HepG2 (cell line): Measurements from ENCODE around the gene RASGRF1. TPM values are rescaled to one million over a fixed set of nuclear protein-coding genes. Genes with fewer than 3 reads are reported as not detected.

Source experiments
- ATAC-seq: fragments of 200-7000 bp; cut with Tn5 transposase; 3 replicates; pipeline ENCODE4 v1.9.1; 2020; ENCODE audit warnings: mild to moderate bottlenecking, moderate library complexity
- BruUV-seq: library from RNA; stranded (reverse); fragments of 400-500 nt; replicated peaks from 2 replicates; lab custom pipeline; 2021; lab: Mats Ljungman, UMichigan
- CTCF ChIA-PET: fragments of 300-600 bp; formaldehyde crosslinking; extraction: SDS; loops from one replicate; lab custom pipeline; 2021; ENCODE audit warnings: low total read pairs, inconsistent platforms, low intra/inter-chr PET ratio; lab: Yijun Ruan, JAX
- POLR2A ChIA-PET: fragments of 350-600 bp; sonication (Branson Sonifier 250); formaldehyde crosslinking; loops from one replicate; lab custom pipeline; 2020; ENCODE audit warnings: antibody characterized with exemption, inconsistent platforms; lab: Yijun Ruan, JAX
- DNase-seq: peaks from one replicate; pipeline ENCODE4 v3.0.0-alpha.2; 2015; ENCODE audit warnings: low spot score
- FAIRE-seq: peaks from 3 replicates; lab custom pipeline; 2011; peaks lifted over from hg19 to GRCh38; lab: Jason Lieb, UNC
- H2AFZ ChIP-seq: one replicate; pipeline ENCODE4 v1.6.1; 2011; ENCODE audit warnings: low read length, inconsistent platforms
- H3K27ac ChIP-seq: fragments of 300-600 bp; 3 replicates; pipeline ENCODE4 v1.8.0; 2011; ENCODE audit warnings: mixed run types, mild to moderate bottlenecking, mixed read lengths, low read length, inconsistent platforms; ENCODE audit not compliant: insufficient read depth; ENCODE audit errors: extremely low read length
- H3K27me3 ChIP-seq, 2 experiments: fragments of 200-600 bp in 1 of 2; 2 replicates in 1 of 2; 3 replicates in 1 of 2; pipeline versions ENCODE4 v1.6.0 to v1.8.0; 2011; ENCODE audit warnings: low read length in 2 of 2, mild to moderate bottlenecking in 2 of 2, moderate library complexity in 2 of 2, inconsistent platforms in 1 of 2; ENCODE audit not compliant: insufficient read depth in 2 of 2, control insufficient read depth in 1 of 2
- H3K36me3 ChIP-seq, 2 experiments: fragments of 200-600 bp in 1 of 2; replicated peaks in 1 of 2; 2 replicates in 1 of 2; 3 replicates in 1 of 2; pipeline versions ENCODE4 v1.5.1 to v1.8.0; 2011; ENCODE audit warnings: low read length in 2 of 2, inconsistent platforms in 1 of 2; ENCODE audit not compliant: insufficient read depth in 2 of 2, control insufficient read depth in 1 of 2
- H3K4me1 ChIP-seq: 2 replicates; pipeline ENCODE4 v1.5.1; 2012; ENCODE audit warnings: low read length, inconsistent platforms; ENCODE audit not compliant: insufficient read depth
- H3K4me2 ChIP-seq: 2 replicates; pipeline ENCODE4 v1.6.0; 2011; ENCODE audit warnings: low read depth, low read length, inconsistent platforms
- H3K4me3 ChIP-seq, 3 experiments: fragments of 200-600 bp in 1 of 3; sonication (generic), shearing (Covaris generic) in 1 of 3; replicated peaks in 1 of 3; 2 replicates each; pipeline ENCODE4 v1.5.1; 2011 to 2016; ENCODE audit warnings: low read length in 3 of 3, inconsistent platforms in 2 of 3, low read depth in 2 of 3, mild to moderate bottlenecking in 2 of 3, control low read depth in 1 of 3, mixed read lengths in 1 of 3; ENCODE audit not compliant: insufficient read depth in 1 of 3
- H3K79me2 ChIP-seq: one replicate; pipeline ENCODE4 v1.6.1; 2011; ENCODE audit warnings: low read length, inconsistent platforms; ENCODE audit not compliant: insufficient read depth
- H3K9ac ChIP-seq: 2 replicates; pipeline ENCODE4 v1.6.0; 2011; ENCODE audit warnings: mild to moderate bottlenecking, low read depth, low read length, inconsistent platforms; ENCODE audit not compliant: insufficient read depth
- H3K9me3 ChIP-seq: 2 replicates; pipeline ENCODE4 v1.5.1; 2012; ENCODE audit warnings: mild to moderate bottlenecking, low read length
- H4K20me1 ChIP-seq: 2 replicates; pipeline ENCODE4 v1.6.0; 2011; ENCODE audit warnings: inconsistent platforms, mild to moderate bottlenecking, low read length, moderate library complexity; ENCODE audit not compliant: insufficient read depth
- ASH2L ChIP-seq: fragments of 300-600, 200-600 bp; sonication (generic); IDR thresholded peaks from 2 replicates; pipeline ENCODE4 v1.7.0; 2017; ENCODE audit warnings: low read depth, mild to moderate bottlenecking, moderate library complexity, mixed read lengths, low read length; ENCODE audit not compliant: insufficient read length
- CBX1 ChIP-seq: IDR thresholded peaks from one replicate; pipeline ENCODE4 v1.6.1; 2016; ENCODE audit warnings: antibody characterized with exemption, low read depth
- CC2D1A ChIP-seq: sonication (generic); formaldehyde crosslinking; IDR thresholded peaks from 2 replicates; pipeline ENCODE4 v1.8.1; 2023; ENCODE audit warnings: mild to moderate bottlenecking, missing genetic modification reagents
- FOXA3 ChIP-seq: IDR thresholded peaks from 2 replicates; pipeline ENCODE4 v1.6.1; 2016; ENCODE audit warnings: missing genetic modification reagents, missing compliant biosample characterization
- FOXJ3 ChIP-seq: sonication (generic); formaldehyde crosslinking; IDR thresholded peaks from 2 replicates; pipeline ENCODE4 v1.4.0; 2020; ENCODE audit warnings: missing genetic modification reagents, mild to moderate bottlenecking, borderline replicate concordance
- SNAI1 ChIP-seq: sonication (generic); formaldehyde crosslinking; IDR thresholded peaks from 2 replicates; pipeline ENCODE4 v1.5.0; 2020; ENCODE audit warnings: mild to moderate bottlenecking, missing genetic modification reagents, borderline replicate concordance
- TAF1 ChIP-seq: sonication (generic); formaldehyde crosslinking; IDR thresholded peaks from 2 replicates; pipeline ENCODE4 v1.4.0; 2020; ENCODE audit warnings: missing genetic modification reagents
- TAF15 ChIP-seq: fragments of 200-400 bp; formaldehyde crosslinking; IDR thresholded peaks from one replicate; pipeline ENCODE4 v1.6.1; 2018; ENCODE audit warnings: mild to moderate bottlenecking, low read depth, low read length; ENCODE audit not compliant: poor library complexity, severe bottlenecking
- ZBTB3 ChIP-seq: sonication (generic); formaldehyde crosslinking; IDR thresholded peaks from 2 replicates; pipeline ENCODE4 v1.4.0; 2020; ENCODE audit warnings: low read depth, mild to moderate bottlenecking, moderate library complexity, missing genetic modification reagents, borderline replicate concordance
- ZNF33A ChIP-seq: sonication (generic); formaldehyde crosslinking; IDR thresholded peaks from 2 replicates; pipeline ENCODE4 v1.5.1; 2020; ENCODE audit warnings: missing genetic modification reagents, mild to moderate bottlenecking, moderate library complexity, borderline replicate concordance
- ZNF460 ChIP-seq: sonication (generic); formaldehyde crosslinking; IDR thresholded peaks from 2 replicates; pipeline ENCODE4 v1.5.1; 2020; ENCODE audit warnings: missing genetic modification reagents, mild to moderate bottlenecking, borderline replicate concordance
- ZNF788 ChIP-seq: sonication (generic); formaldehyde crosslinking; IDR thresholded peaks from 2 replicates; pipeline ENCODE4 v1.5.0; 2020; ENCODE audit warnings: mild to moderate bottlenecking, missing genetic modification reagents, borderline replicate concordance
- WGBS: methylation state at CpG from one replicate; pipeline ENCODE4 v1.1.6; 2017; ENCODE audit warnings: low lambda C conversion rate; 5-methylcytosine and 5-hydroxymethylcytosine counted together
- in situ Hi-C: cut with HindIII; loops from 2 replicates; pipeline ENCODE4 v1.10.0; 2017; ENCODE audit warnings: low pct_unique_long_range_greater_than_20kb; ENCODE audit not compliant: extremely low pct_ligation_motif_present
- intact Hi-C: fragments of 100-400 bp; cut with micrococcal nuclease; formaldehyde crosslinking; loops from one replicate; pipeline ENCODE4 v1.10.0; 2022; ENCODE audit not compliant: unreplicated experiment
- polyA plus RNA-seq, 8 experiments: library from polyadenylated mRNA; depleted of rRNA in 3 of 8; stranded (reverse) in 7 of 8; unstranded in 1 of 8; fragments of >200 nt; fragmentation: Illumina TruSeq in 4 of 8; extraction: Trizol in 4 of 8; gene quantifications; 2 replicates each; pipeline versions ENCODE4 v1.2.1 to v1.2.3, GENCODE V29; 2011 to 2016; ENCODE audit warnings: low read depth in 4 of 8, missing spikeins in 1 of 8, mixed read lengths in 1 of 8; ENCODE audit not compliant: insufficient read depth in 1 of 8
- total RNA-seq, 5 experiments: library from RNA; depleted of rRNA; stranded (reverse); fragments of >200 nt; fragmentation: Illumina TruSeq; extraction: Trizol; gene quantifications; 2 replicates each; pipeline ENCODE4 v1.2.3, GENCODE V29; 2016; ENCODE audit warnings: low read depth in 1 of 5

RASGRF1 gene
- total and polyA plus RNA-seq, 2 of the 13 experiments (the other 11 are each of a cell fraction or from before 2014, with no cell fraction given), result 0.55 to 3.0 TPM

- peak; percentile 39; the same call in 1 of the 2 replicates for TF ChIP-seq FOXA3 (CRISPR knock-in tag)
- peak; percentile 47 for TF ChIP-seq ASH2L
- no peak for TF ChIP-seq FOXJ3 (CRISPR knock-in tag)
- TF ChIP-seq, all 625 proteins: peak for 35
Observed at GRCh38 chr15:78950343-78950742, 140.2 kb downstream of the RASGRF1 start (continued).

DNA sequence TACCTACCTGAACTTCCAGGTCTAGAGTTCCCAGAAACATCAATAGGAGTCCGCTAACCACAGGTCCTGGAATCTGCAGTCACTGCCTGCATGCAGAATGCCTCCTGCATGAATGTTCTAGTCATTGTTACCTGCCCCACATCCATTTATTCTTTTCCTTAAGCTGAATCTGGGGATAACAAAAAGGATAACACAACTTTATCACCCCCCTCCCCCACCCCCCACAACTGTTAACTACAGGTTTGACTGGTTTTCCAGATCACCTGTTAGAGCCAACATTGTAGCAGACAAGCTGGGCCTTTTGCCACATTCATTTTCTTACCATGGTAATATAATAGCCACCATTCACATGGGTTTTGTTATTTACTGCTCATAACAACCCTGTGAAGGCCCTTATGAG lies 141.1 kb downstream of the RASGRF1 start:
- Histone ChIP-seq H3K4me3 (no peak overlapping the region), H3K9me3 (no peaks in the 10 kb centered on the region), H3K27me3 (no peaks in the 10 kb centered on the region; a peak in 2 of 5 replicates), H2AFZ (no peak overlapping the region), H3K9ac (no peak overlapping the region), H3K27ac (no peak overlapping the region), H3K36me3 (no peaks in the 10 kb centered on the region), H3K4me2 (no peak overlapping the region), H4K20me1 (no peaks in the 10 kb centered on the region), H3K79me2 (peaks cover 2% of the 10 kb centered on the region), H3K4me1 (peaks cover 80% of the 10 kb centered on the region)
- intact Hi-C loops (loop anchor here (10.0 kb wide), 1 partner anchor 45 kb away; no protein-coding TSS in a partner anchor), in situ Hi-C loops (loop anchor here (5.0 kb wide), 1 partner anchor 58 kb away; no protein-coding TSS in a partner anchor)
- FAIRE-seq, result no peak
- WGBS, result 0% methylated on average over 1 of the region's 1 CpG
- ChIA-PET CTCF (no interaction called here), POLR2A (interaction anchor here (1.5 to 1.6 kb wide), 2 partner anchors 11 to 39 kb away, joined by 4 to 6 read pairs; no protein-coding TSS in a partner anchor)
- TF ChIP-seq TAF1 (CRISPR knock-in tag) (no peak), CC2D1A (no peak), ZNF33A (no peak), CBX1 (no peak), SNAI1 (CRISPR knock-in tag) (no peak), ZNF460 (CRISPR knock-in tag) (no peak), TAF15 (no peak), ZNF788 (no peak), ZBTB3 (CRISPR knock-in tag) (no peak)
- no peak for DNase-seq
- no TSS peak for BruUV-seq
- no peak for ATAC-seq
